Small intestine (tissue), 7 donors: ENCODE data around the gene PNKD. TPM values are rescaled to one million over a fixed set of nuclear protein-coding genes. Genes with fewer than 3 reads are reported as not detected.

Experiments used
- DNase-seq, 2 donors: peaks; one replicate each; pipeline versions ENCODE4 v3.0.0 to v3.0.0-alpha.2; 2013
- FAIRE-seq: peaks from 2 replicates; lab custom pipeline; 2012; peaks lifted over from hg19 to GRCh38; lab: Jason Lieb, UNC
- H3K27ac ChIP-seq, 3 donors: one replicate each; pipeline ENCODE4 v1.5.1; 2013; ENCODE audit warnings: low read length in 2 of 3, mild to moderate bottlenecking in 2 of 3, control low read depth in 1 of 3, inconsistent platforms in 1 of 3, low read depth in 1 of 3, moderate library complexity in 1 of 3
- H3K27me3 ChIP-seq, 3 donors: one replicate each; pipeline ENCODE4 v1.6.1; 2013; ENCODE audit warnings: low read length in 3 of 3, inconsistent platforms in 1 of 3; ENCODE audit not compliant: control insufficient read depth in 3 of 3, insufficient read depth in 3 of 3
- H3K36me3 ChIP-seq, 3 donors: one replicate each; pipeline ENCODE4 v1.6.1; 2013; ENCODE audit warnings: low read length in 3 of 3, inconsistent platforms in 1 of 3, low read depth in 1 of 3, mild to moderate bottlenecking in 1 of 3, moderate library complexity in 1 of 3; ENCODE audit not compliant: control insufficient read depth in 3 of 3, insufficient read depth in 2 of 3
- H3K4me1 ChIP-seq, 3 donors: one replicate each; pipeline ENCODE4 v1.6.1; 2013; ENCODE audit warnings: low read length in 2 of 3, inconsistent platforms in 1 of 3, low read depth in 1 of 3, mild to moderate bottlenecking in 1 of 3, moderate library complexity in 1 of 3; ENCODE audit not compliant: control insufficient read depth in 3 of 3, insufficient read depth in 2 of 3
- H3K4me3 ChIP-seq, 3 donors: one replicate each; pipeline ENCODE4 v1.5.1; 2013; ENCODE audit warnings: low read length in 3 of 3, control low read depth in 1 of 3, inconsistent platforms in 1 of 3, low read depth in 1 of 3, mild to moderate bottlenecking in 1 of 3, moderate library complexity in 1 of 3
- H3K9me3 ChIP-seq, 2 donors: one replicate each; pipeline ENCODE4 v1.6.1; 2013; ENCODE audit warnings: low read depth in 1 of 2, low read length in 1 of 2; ENCODE audit not compliant: control insufficient read depth in 2 of 2, insufficient read depth in 1 of 2
- WGBS, 3 donors: extraction: QIAGEN DNeasy Blood & Tissue Kit; methylation state at CpG; one replicate each; pipeline ENCODE4 v1.1.7; 2013; 5-methylcytosine and 5-hydroxymethylcytosine counted together
- polyA plus RNA-seq, 4 donors: library from polyadenylated mRNA; stranded (reverse) in 3 of 4; unstranded in 1 of 4; fragments of 200-250 nt in 3 of 4; fragments of 120-200 nt in 1 of 4; gene quantifications; one replicate each; pipeline versions ENCODE4 v1.2.1 to v1.2.3, GENCODE V29; 2013
- donor health status: healthy with polysubstance abuse.
- donor health status: control.
- donor health status: control.
- donor health status: Bipolar disorder and iron deficiency.
- donor health status: healthy.

Gene PNKD
- polyA plus RNA-seq, 4 donors, result 88.4 to 137 (median 104) TPM

DNA sequence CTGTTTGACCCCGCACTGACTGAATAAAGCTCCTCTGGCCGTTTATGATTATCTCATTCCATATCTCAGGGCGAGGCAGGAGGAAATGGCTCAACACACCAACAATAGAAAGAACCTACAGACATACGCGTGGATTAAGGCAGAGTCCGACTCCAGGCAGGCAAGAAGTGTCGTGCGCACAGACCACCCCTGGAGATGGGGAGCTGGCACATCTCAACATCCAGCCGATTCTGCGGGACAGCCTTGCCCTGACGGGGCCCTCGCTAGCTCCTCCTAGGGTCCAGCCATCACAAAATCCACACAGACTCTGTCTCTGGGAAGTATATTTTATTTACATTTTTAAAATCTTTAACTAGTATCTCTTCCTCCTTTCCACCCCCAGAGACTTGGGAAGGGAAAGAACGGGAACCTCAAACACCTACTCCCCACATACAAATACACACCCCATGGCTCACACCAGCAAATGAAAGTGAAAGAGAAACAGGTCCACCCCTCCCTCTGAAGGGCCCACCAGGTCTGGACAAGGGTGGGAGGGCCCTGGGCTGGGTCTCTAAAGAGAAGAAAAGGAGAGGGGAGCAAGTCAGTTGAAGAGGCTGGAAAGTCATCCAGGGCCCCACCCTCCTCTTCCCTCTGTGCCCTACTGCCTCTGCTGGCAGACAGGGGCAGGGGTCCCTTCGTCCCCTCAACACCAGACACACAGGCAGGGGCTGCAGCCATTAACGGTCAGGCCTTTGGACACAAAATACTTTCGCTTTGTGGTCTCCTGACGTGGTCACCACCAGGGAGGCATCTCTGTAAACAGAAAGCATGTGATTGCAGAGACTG, 6.3 kb upstream of the PNKD start:
- peak; percentile 71 to 72 for DNase-seq
- H3K4me1 ChIP-seq, result peaks cover 8 to 57% (median 13%) of the 10 kb centered on the region in 3 donors
- H3K27ac ChIP-seq, result peak overlapping the region; percentile 79 to 87 (median 86)
- H3K27me3 ChIP-seq, result no peaks in the 10 kb centered on the region
- 23 to 46% (median 38%) methylated on average over 17 of the region's 17 CpGs for WGBS, 3 donors
- peaks cover 0 to 72% (median 5%) of the 10 kb centered on the region in 3 donors for H3K36me3 ChIP-seq
- FAIRE-seq, result no peak
- H3K4me3 ChIP-seq, result no peak overlapping the region
- no peaks in the 10 kb centered on the region for H3K9me3 ChIP-seq

- FAIRE-seq (no peak), DNase-seq (peak; percentile 90 to 91)
- Histone ChIP-seq H3K27me3 (no peaks in the 10 kb centered on the region), H3K9me3 (no peaks in the 10 kb centered on the region), H3K36me3 (peaks cover 0 to 74% (median 5%) of the 10 kb centered on the region in 3 donors), H3K4me3 (no peak overlapping the region), H3K27ac (peak overlapping the region; percentile 79 to 87 (median 86)), H3K4me1 (peaks cover 8 to 58% (median 13%) of the 10 kb centered on the region in 3 donors)
- WGBS, 3 donors, result 22 to 62% (median 40%) methylated on average over 19 to 22 of the region's 22 CpGs
These were observed 5.4 kb upstream of the PNKD start for GRCh38 chr2:218264773-218265561.

DNA sequence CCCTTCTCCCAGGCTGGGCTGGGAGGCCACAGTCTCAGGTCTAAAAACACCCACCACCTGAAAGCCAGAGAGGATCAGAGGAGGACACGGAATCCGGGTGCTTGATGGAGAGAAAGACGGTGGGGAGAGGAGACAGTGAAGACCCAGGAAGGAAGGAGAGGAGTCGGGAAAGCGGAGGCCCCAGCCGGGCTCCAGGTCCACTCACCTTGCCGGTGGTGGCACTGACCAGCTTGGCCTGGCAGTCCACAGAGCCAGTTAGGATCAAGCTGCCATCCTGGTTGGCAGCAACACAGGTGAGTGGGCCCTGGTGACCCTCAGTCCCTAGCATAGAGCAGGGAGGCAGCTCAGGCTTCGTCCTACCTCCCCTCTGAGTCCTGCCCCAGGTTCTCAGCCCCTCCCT, 4.7 kb upstream of the PNKD start:
- H3K27ac ChIP-seq, result peak overlapping the region in 1 of 3 donors; percentile 79
- peaks cover 0 to 74% (median 5%) of the 10 kb centered on the region in 3 donors for H3K36me3 ChIP-seq
- H3K4me1 ChIP-seq, result peaks cover 8 to 53% (median 13%) of the 10 kb centered on the region in 3 donors
- no peak for DNase-seq
- 67 to 95% (median 88%) methylated on average over 8 of the region's 8 CpGs for WGBS, 3 donors
- no peak overlapping the region for H3K4me3 ChIP-seq
- no peak for FAIRE-seq
- no peaks in the 10 kb centered on the region for H3K27me3 ChIP-seq
- H3K9me3 ChIP-seq, result no peaks in the 10 kb centered on the region

- WGBS, 3 donors, result 83 to 91% (median 90%) methylated on average over 14 to 15 of the region's 15 CpGs
- FAIRE-seq (no peak), DNase-seq (no peak)
- H3K27ac ChIP-seq, result no peak overlapping the region
- H3K9me3 ChIP-seq, result no peaks in the 10 kb centered on the region
- H3K36me3 ChIP-seq, result peaks cover 0 to 72% (median 5%) of the 10 kb centered on the region in 3 donors
- no peak overlapping the region for H3K4me3 ChIP-seq
- H3K4me1 ChIP-seq, result peaks cover 8 to 52% (median 13%) of the 10 kb centered on the region in 3 donors
- no peaks in the 10 kb centered on the region for H3K27me3 ChIP-seq
These were observed 3.9 kb upstream of the PNKD start for GRCh38 chr2:218266316-218266979.

- Histone ChIP-seq H3K4me3 (no peak overlapping the region), H3K4me1 (peaks cover 8 to 52% (median 10%) of the 10 kb centered on the region in 3 donors), H3K27me3 (no peaks in the 10 kb centered on the region), H3K9me3 (no peaks in the 10 kb centered on the region), H3K27ac (no peak overlapping the region), H3K36me3 (peaks cover 0 to 68% (median 5%) of the 10 kb centered on the region in 3 donors)
- FAIRE-seq (no peak), DNase-seq (no peak)
- 94 to 98% (median 95%) methylated on average over 6 of the region's 6 CpGs for WGBS, 3 donors
These were observed 3.1 kb upstream of the PNKD start for GRCh38 chr2:218267259-218267658.

DNA sequence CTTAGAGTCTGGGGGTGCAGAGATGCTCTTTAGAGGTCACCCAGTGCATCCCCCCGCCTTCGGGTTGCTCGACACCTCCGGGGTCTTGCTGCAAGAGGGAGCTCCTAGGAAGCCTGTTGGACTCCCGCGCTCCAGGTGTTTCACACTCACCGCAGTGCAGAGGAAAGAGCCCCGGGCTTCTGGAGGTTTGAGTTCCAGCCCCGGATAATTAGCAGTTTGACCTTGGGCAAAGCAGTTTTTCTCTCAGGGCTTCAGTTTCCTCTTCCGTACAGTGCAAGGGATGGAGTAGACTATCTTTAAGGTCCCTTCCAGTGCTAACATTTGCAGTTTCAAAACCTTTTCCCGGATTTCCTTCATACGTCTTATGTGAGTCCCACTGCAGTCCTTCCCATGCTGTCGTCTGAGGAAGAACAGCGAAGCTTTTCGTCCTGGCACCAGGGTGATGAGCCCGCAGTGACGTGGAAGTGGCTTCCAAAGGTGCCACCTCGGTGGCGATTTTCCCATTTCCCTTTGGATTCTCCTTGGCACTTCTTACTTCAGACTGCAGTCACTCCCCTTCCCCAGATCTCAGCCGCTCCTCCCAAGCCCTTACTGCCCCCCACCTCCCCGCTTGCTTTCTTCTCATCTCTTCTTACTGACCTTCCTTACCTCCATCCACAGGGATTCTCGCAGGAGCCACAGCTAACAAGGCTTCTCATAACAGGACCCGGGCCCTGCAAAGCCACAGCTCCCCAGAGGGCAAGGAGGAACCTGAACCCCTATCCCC, 585 bp downstream of the PNKD start:
- peaks cover 0 to 28% (median 4%) of the 10 kb centered on the region in 3 donors for H3K4me1 ChIP-seq
- FAIRE-seq, result no peak
- H3K4me3 ChIP-seq, result peak overlapping the region; percentile 58 to 90 (median 78)
- peaks cover 3 to 68% (median 14%) of the 10 kb centered on the region in 3 donors for H3K36me3 ChIP-seq
- peak in 1 of 2 donors; percentile 55 for DNase-seq
- H3K9me3 ChIP-seq, result no peaks in the 10 kb centered on the region
- WGBS, 3 donors, result 2 to 6% (median 4%) methylated on average over 23 of the region's 23 CpGs
- peak overlapping the region; percentile 49 to 77 (median 66) for H3K27ac ChIP-seq
- H3K27me3 ChIP-seq, result no peaks in the 10 kb centered on the region

DNA sequence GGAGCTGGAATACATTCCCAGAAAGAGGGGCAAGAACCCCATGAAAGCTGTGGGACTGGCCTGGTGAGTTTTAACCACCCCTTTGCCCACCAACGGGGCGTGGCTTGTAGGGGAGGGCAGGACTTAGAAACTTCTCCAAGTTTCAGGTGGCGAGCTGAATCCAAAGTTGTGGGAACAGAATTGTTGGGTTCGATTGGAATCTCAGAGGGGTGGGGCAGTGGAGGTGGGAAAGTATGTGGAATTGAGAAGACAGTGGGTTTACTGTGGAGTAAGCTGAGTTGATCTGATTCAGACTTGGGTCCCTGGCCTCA, 1.1 kb downstream of the PNKD start:
- no peak for FAIRE-seq

More for the DNA sequence above, 1.1 kb downstream of the PNKD start:
- no peaks in the 10 kb centered on the region for H3K9me3 ChIP-seq
- H3K36me3 ChIP-seq, result peaks cover 3 to 68% (median 19%) of the 10 kb centered on the region in 3 donors
- no peaks in the 10 kb centered on the region for H3K27me3 ChIP-seq
- H3K4me1 ChIP-seq, result peaks cover 0 to 28% (median 4%) of the 10 kb centered on the region in 3 donors
- H3K4me3 ChIP-seq, result peak overlapping the region; percentile 14 to 90 (median 78)
- H3K27ac ChIP-seq, result peak overlapping the region; percentile 49 to 77 (median 66)
- peak in 1 of 2 donors; percentile 51 for DNase-seq
- WGBS, 3 donors, result 14 to 48% (median 15%) methylated on average over 4 of the region's 4 CpGs
